H1 (cell line): ENCODE measurements around the gene CORO2B. TPM values are rescaled to one million over a fixed set of nuclear protein-coding genes. Genes with fewer than 3 reads are reported as not detected.

ENCODE experiments used
- SAP30 ChIP-seq: fragments of 300-600 bp; sonication (generic); IDR thresholded peaks from 2 replicates; pipeline ENCODE4 v1.7.1; 2012; ENCODE audit warnings: low read length, moderate library complexity, mild to moderate bottlenecking, inconsistent platforms; ENCODE audit not compliant: insufficient read depth, insufficient replicate concordance
- TBP ChIP-seq: IDR thresholded peaks from 2 replicates; pipeline ENCODE4 v1.6.1; 2011; ENCODE audit warnings: low read depth, low read length, improper control_type of control experiment
- polyA plus RNA-seq, 7 experiments: library from polyadenylated mRNA; depleted of rRNA in 3 of 7; stranded (reverse) in 5 of 7; unstranded in 2 of 7; fragments of >200 nt in 5 of 7; fragments of 200-250 nt in 2 of 7; gene quantifications; 1 replicate in 5 of 7; 2 replicates in 1 of 7; 4 replicates in 1 of 7; pipeline versions ENCODE4 v1.2.1 to v1.2.3, GENCODE V29; 2011 to 2013; ENCODE audit warnings: missing spikeins in 2 of 7, mixed read lengths in 2 of 7
- total RNA-seq: library from RNA; stranded (reverse); fragmentation: NEBNext Ultra II Directional; extraction: Animal tissue kit (Norgen Biotek cat#: 25700); gene quantifications from 2 replicates; pipeline ENCODE4 v1.2.1, GENCODE V29; 2021
- TF ChIP-seq, protein P1 (sequence below): fragments of 300-600 bp; sonication (generic); IDR thresholded peaks from 2 replicates; pipeline ENCODE4 v1.7.1; 2012; ENCODE audit warnings: low read length, moderate library complexity, mild to moderate bottlenecking, inconsistent platforms; ENCODE audit not compliant: insufficient replicate concordance

CORO2B gene
- total and polyA plus RNA-seq, 2 of the 8 experiments (the other 6 are each of a cell fraction or from before 2014, with no cell fraction given): 3.4 to 6.7 TPM

DNA sequence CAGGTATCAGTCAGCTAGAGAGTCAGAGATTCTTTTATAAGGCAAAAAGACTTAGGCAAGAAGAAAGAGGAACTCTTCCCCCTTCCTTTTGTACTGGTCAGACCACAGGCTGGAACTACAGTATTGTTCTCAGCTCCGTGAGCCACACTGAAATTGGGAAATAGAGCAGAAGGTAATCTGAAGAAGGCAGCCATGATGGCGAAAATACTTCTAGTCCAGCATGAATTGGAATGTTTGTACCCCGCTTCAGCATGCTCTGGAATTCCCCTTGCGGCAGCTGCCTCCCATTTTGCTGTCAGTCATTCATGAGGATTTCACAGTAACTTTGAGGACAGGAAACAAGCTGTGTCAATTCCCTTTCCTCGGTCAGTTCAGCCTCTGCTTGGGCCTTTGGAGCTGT is 96.2 kb downstream of the CORO2B start (continued):
- TF ChIP-seq, protein P1, sequence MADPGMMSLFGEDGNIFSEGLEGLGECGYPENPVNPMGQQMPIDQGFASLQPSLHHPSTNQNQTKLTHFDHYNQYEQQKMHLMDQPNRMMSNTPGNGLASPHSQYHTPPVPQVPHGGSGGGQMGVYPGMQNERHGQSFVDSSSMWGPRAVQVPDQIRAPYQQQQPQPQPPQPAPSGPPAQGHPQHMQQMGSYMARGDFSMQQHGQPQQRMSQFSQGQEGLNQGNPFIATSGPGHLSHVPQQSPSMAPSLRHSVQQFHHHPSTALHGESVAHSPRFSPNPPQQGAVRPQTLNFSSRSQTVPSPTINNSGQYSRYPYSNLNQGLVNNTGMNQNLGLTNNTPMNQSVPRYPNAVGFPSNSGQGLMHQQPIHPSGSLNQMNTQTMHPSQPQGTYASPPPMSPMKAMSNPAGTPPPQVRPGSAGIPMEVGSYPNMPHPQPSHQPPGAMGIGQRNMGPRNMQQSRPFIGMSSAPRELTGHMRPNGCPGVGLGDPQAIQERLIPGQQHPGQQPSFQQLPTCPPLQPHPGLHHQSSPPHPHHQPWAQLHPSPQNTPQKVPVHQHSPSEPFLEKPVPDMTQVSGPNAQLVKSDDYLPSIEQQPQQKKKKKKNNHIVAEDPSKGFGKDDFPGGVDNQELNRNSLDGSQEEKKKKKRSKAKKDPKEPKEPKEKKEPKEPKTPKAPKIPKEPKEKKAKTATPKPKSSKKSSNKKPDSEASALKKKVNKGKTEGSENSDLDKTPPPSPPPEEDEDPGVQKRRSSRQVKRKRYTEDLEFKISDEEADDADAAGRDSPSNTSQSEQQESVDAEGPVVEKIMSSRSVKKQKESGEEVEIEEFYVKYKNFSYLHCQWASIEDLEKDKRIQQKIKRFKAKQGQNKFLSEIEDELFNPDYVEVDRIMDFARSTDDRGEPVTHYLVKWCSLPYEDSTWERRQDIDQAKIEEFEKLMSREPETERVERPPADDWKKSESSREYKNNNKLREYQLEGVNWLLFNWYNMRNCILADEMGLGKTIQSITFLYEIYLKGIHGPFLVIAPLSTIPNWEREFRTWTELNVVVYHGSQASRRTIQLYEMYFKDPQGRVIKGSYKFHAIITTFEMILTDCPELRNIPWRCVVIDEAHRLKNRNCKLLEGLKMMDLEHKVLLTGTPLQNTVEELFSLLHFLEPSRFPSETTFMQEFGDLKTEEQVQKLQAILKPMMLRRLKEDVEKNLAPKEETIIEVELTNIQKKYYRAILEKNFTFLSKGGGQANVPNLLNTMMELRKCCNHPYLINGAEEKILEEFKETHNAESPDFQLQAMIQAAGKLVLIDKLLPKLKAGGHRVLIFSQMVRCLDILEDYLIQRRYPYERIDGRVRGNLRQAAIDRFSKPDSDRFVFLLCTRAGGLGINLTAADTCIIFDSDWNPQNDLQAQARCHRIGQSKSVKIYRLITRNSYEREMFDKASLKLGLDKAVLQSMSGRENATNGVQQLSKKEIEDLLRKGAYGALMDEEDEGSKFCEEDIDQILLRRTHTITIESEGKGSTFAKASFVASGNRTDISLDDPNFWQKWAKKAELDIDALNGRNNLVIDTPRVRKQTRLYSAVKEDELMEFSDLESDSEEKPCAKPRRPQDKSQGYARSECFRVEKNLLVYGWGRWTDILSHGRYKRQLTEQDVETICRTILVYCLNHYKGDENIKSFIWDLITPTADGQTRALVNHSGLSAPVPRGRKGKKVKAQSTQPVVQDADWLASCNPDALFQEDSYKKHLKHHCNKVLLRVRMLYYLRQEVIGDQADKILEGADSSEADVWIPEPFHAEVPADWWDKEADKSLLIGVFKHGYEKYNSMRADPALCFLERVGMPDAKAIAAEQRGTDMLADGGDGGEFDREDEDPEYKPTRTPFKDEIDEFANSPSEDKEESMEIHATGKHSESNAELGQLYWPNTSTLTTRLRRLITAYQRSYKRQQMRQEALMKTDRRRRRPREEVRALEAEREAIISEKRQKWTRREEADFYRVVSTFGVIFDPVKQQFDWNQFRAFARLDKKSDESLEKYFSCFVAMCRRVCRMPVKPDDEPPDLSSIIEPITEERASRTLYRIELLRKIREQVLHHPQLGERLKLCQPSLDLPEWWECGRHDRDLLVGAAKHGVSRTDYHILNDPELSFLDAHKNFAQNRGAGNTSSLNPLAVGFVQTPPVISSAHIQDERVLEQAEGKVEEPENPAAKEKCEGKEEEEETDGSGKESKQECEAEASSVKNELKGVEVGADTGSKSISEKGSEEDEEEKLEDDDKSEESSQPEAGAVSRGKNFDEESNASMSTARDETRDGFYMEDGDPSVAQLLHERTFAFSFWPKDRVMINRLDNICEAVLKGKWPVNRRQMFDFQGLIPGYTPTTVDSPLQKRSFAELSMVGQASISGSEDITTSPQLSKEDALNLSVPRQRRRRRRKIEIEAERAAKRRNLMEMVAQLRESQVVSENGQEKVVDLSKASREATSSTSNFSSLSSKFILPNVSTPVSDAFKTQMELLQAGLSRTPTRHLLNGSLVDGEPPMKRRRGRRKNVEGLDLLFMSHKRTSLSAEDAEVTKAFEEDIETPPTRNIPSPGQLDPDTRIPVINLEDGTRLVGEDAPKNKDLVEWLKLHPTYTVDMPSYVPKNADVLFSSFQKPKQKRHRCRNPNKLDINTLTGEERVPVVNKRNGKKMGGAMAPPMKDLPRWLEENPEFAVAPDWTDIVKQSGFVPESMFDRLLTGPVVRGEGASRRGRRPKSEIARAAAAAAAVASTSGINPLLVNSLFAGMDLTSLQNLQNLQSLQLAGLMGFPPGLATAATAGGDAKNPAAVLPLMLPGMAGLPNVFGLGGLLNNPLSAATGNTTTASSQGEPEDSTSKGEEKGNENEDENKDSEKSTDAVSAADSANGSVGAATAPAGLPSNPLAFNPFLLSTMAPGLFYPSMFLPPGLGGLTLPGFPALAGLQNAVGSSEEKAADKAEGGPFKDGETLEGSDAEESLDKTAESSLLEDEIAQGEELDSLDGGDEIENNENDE: no peak
- no peak for TF ChIP-seq TBP
- TF ChIP-seq SAP30: no peak
